Hypothalamus (tissue), 51 donors: Measurements from ENCODE around the gene NRTN.
A peak's percentile ranks its signal among the peaks of the same experiment; 100 is the strongest.

ENCODE experiments used
- DNase-seq, 51 donors: peaks; one replicate each; lab custom pipeline; 2025; lab: John Stamatoyannopoulos, UW

The NRTN gene

GRCh38 chr19:5811117-5811516, 6.2 kb downstream of the NRTN start:
- no peak for DNase-seq

- no peak for DNase-seq
These were observed 9.4 kb downstream of the NRTN start for GRCh38 chr19:5814123-5814851.

GRCh38 chr19:5814852-5815246, 10.0 kb downstream of the NRTN start:
- DNase-seq: no peak

GRCh38 chr19:5817218-5817617, 12.4 kb downstream of the NRTN start:
- no peak for DNase-seq

- DNase-seq: no peak
These were observed 13.7 kb downstream of the NRTN start for GRCh38 chr19:5818594-5818993.

GRCh38 chr19:5820785-5821184, 15.9 kb downstream of the NRTN start:
- no peak for DNase-seq

GRCh38 chr19:5821521-5822180, 16.8 kb downstream of the NRTN start:
- no peak for DNase-seq

GRCh38 chr19:5822181-5822844, 17.4 kb downstream of the NRTN start:
- no peak for DNase-seq

DNA sequence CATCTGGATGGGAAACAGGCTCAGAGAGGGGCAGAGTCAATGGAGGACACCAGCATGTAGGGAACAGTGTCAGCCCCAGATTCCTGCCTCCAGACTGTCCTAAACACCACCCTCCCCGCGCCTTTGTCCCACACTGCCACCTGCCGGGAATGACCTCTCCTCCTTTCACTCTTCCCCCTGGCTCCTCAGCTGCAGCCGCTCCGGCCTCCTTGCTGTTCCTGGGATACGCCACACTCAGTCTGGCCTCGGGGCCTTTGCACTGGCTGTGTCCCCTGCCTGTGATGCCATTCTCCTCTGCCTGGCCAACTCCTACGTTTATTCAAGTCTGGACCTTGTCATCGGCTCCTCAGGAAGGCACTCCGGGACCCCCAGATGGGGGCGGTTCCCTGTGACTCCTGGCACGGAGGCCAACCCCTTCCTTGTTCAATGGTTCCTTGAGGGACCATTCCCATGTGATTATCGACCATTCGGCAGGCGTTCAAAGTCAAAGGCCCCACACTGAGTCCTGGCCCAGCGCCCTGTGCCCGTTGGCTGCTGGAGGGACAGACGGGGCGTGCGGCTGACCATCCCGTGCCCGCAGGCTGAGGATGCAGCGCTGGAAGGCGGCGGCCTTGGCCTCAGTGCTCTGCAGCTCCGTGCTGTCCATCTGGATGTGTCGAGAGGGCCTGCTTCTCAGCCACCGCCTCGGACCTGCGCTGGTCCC, 18.9 kb downstream of the NRTN start:
- no peak for DNase-seq

GRCh38 chr19:5824751-5825150, 19.9 kb downstream of the NRTN start:
- no peak for DNase-seq

GRCh38 chr19:5825178-5825577, 20.3 kb downstream of the NRTN start:
- peak in 8 of 51 donors; percentile 6 to 59 (median 8) for DNase-seq

GRCh38 chr19:5826531-5827341, 21.9 kb downstream of the NRTN start:
- peak in 1 of 51 donors; percentile 12 for DNase-seq

DNA sequence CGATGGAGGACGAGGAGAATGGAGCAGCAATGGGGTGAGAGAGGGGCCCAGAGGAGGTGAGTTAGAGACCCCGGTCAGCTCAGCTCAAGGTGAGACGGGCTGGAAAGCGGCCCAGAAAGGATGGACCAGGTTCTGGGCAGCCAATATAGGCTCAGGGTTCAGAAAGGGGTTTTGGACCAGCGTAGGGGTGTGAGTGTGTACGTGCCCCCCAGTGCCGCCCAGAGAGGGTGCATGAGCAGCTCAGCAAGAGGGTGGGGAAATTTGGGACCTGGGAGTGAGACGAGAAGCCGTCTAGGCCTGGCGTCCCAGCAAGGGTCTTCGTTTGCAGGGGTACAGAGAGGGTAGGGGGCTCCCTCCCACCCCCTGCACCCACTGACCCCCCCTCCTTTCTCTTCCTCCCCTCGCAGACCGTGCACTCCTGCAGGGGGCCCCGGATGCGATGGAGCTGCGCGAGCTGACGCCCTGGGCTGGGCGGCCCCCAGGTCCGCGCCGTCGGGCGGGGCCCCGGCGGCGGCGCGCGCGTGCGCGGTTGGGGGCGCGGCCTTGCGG, 22.5 kb downstream of the NRTN start:
- DNase-seq: peak in 1 of 51 donors; percentile 9

- DNase-seq: peak in 49 of 51 donors; percentile 5 to 79 (median 58)
These were observed 23.2 kb downstream of the NRTN start for GRCh38 chr19:5827891-5828660.

DNA sequence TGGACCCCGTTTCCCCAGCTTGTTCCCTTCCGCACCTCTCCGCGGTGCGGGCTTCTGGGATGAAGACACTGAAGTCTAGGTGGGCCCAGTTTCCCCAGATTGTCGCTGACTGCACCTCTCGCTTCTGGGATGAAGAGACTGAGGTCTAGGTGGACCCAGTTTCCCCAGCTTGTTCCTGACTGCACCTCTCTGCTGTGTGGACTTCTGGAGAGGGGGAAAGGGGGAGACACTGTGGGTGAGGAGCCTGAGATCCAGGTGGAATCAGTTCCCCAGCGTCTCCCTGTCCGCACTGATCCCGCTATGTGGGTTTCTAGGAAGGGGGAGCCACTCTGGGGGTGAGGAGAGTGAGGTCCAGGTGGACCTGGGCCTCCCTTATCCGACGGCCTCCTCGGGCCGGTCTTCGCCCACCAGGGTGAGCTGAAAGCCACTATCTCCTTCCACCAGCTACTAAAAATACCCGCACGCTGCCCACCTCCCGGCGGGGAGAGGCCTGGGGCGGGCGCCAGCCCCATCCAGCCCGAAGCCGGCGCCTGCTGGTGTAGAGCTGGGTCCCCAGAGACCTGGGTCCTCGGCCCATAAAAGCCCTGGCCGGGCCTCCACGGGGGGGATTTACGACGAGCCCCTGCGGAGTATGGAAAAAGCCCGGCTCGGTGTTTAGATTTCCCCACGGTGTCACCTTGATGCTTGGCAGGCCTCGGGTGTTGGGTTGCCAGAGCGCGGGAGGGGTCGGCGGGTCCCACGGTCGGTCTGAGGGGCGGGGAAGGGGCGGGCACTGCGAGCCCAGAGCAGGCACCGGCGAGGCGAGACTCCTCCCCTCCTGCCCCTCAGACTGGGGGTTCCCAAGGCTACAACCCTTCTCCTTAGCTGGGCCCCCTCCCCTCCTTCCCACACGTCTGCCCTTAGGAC, 24.0 kb downstream of the NRTN start:
- no peak for DNase-seq

- DNase-seq: no peak
These were observed 24.9 kb downstream of the NRTN start for GRCh38 chr19:5829567-5830310.

- DNase-seq: no peak
These were observed 26.3 kb downstream of the NRTN start for GRCh38 chr19:5831159-5831558.
